Thyroid gland (tissue), 4 donors: ENCODE measurements around the gene SREBF2. TPM values are rescaled to one million over a fixed set of nuclear protein-coding genes. Genes with fewer than 3 reads are reported as not detected.

Experiments used
- DNase-seq, 2 donors: peaks; one replicate each; pipeline ENCODE4 v3.0.0-alpha.2; 2019
- H3K27ac ChIP-seq, 3 donors: fragments of 200-600 bp; sonication (generic); 1 replicate in 2 of 3; 2 replicates in 1 of 3; pipeline ENCODE4 v1.5.1; 2016 to 2019; ENCODE audit warnings: mild to moderate bottlenecking in 1 of 3, moderate library complexity in 1 of 3
- H3K27me3 ChIP-seq: fragments of 200-600 bp; sonication (generic); one replicate; pipeline ENCODE4 v1.5.1; 2019
- H3K36me3 ChIP-seq, 2 donors: fragments of 200-600 bp; sonication (generic); one replicate each; pipeline ENCODE4 v1.5.1; 2016 to 2019
- H3K4me1 ChIP-seq, 2 donors: fragments of 200-600 bp; sonication (generic); one replicate each; pipeline ENCODE4 v1.5.1; 2017 to 2019
- H3K4me3 ChIP-seq, 3 donors: fragments of 200-600 bp; sonication (generic); replicated peaks in 1 of 3; 1 replicate in 2 of 3; 2 replicates in 1 of 3; pipeline ENCODE4 v1.5.1; 2016; ENCODE audit warnings: mild to moderate bottlenecking in 1 of 3
- H3K9me3 ChIP-seq: fragments of 200-600 bp; sonication (generic); one replicate; pipeline ENCODE4 v1.5.1; 2017
- CTCF ChIP-seq, 6 experiments: fragments of 200-600 bp in 3 of 6; fragments of 450-650 bp in 3 of 6; sonication (generic) in 3 of 6; IDR thresholded peaks; one replicate each; pipeline ENCODE4 v1.5.1; 2016 to 2019; ENCODE audit warnings: antibody characterized with exemption in 6 of 6, mild to moderate bottlenecking in 2 of 6, inconsistent platforms in 1 of 6, moderate library complexity in 1 of 6
- POLR2A ChIP-seq, 2 donors: fragments of 450-650 bp; IDR thresholded peaks; one replicate each; pipeline ENCODE4 v1.6.1; 2017; ENCODE audit warnings: antibody characterized with exemption in 2 of 2, mild to moderate bottlenecking in 2 of 2, moderate library complexity in 1 of 2
- WGBS, 2 donors: methylation state at CpG; one replicate each; pipeline ENCODE4 v1.1.5; 2017; 5-methylcytosine and 5-hydroxymethylcytosine counted together
- intact Hi-C: fragments of 100-400 bp; cut with DNase I; formaldehyde crosslinking; loops from one replicate; pipeline ENCODE4 v1.15.1; 2023
- total RNA-seq, 4 donors: library from RNA; depleted of rRNA; stranded (reverse); fragments of >200 nt; gene quantifications; one replicate each; pipeline ENCODE4 v1.2.3, GENCODE V29; 2016

The SREBF2 gene
- total RNA-seq, 4 donors from 2014 or later, result 34.4 to 91.8 (median 63.7) TPM

- Histone ChIP-seq H3K4me3 (peak overlapping the region in 2 of 3 donors; percentile 22 to 31), H3K27ac (no peak overlapping the region), H3K9me3 (no peaks in the 10 kb centered on the region), H3K27me3 (peaks cover 16% of the 10 kb centered on the region), H3K4me1 (peaks cover 10 to 25% of the 10 kb centered on the region in 2 donors), H3K36me3 (no peaks in the 10 kb centered on the region)
- TF ChIP-seq CTCF (IDR thresholded peaks at IDR 0.05) (no peak), POLR2A (IDR thresholded peaks at IDR 0.05) (no peak)
- 6 to 17% methylated on average over 8 to 19 of the region's 62 CpGs for WGBS, 2 donors
- intact Hi-C loops, result no loop called here
- DNase-seq, result peak; percentile 35 to 41
Measured at GRCh38 chr22:41919357-41920224, 86.7 kb downstream of the SREBF2 start.

- no peak for DNase-seq
- WGBS, 2 donors, result 62 to 63% methylated on average over 8 to 16 of the region's 21 CpGs
- TF ChIP-seq POLR2A (IDR thresholded peaks at IDR 0.05) (no peak), CTCF (IDR thresholded peaks at IDR 0.05) (no peak)
- no peak overlapping the region for H3K27ac ChIP-seq
- peaks cover 13% of the 10 kb centered on the region for H3K27me3 ChIP-seq
- no peaks in the 10 kb centered on the region for H3K9me3 ChIP-seq
- H3K36me3 ChIP-seq, result no peaks in the 10 kb centered on the region
- intact Hi-C loops, result no loop called here
- peaks cover 5 to 16% of the 10 kb centered on the region in 2 donors for H3K4me1 ChIP-seq
- peak overlapping the region in 1 of 3 donors; percentile 31 for H3K4me3 ChIP-seq
Measured at GRCh38 chr22:41920271-41920976, 87.5 kb downstream of the SREBF2 start.

GRCh38 chr22:41922328-41922727, 89.4 kb downstream of the SREBF2 start:
- no peaks in the 10 kb centered on the region for H3K9me3 ChIP-seq
- no peak overlapping the region for H3K27ac ChIP-seq
- intact Hi-C loops, result no loop called here
- no peaks in the 10 kb centered on the region for H3K36me3 ChIP-seq
- peaks cover 10% of the 10 kb centered on the region for H3K27me3 ChIP-seq
- no peak overlapping the region for H3K4me3 ChIP-seq
- DNase-seq, result no peak
- WGBS, 2 donors, result 86 to 97% methylated on average over 5 of the region's 5 CpGs
- TF ChIP-seq POLR2A (IDR thresholded peaks at IDR 0.05) (no peak), CTCF (IDR thresholded peaks at IDR 0.05) (no peak)
- peaks cover 5 to 27% of the 10 kb centered on the region in 2 donors for H3K4me1 ChIP-seq

- 88 to 91% methylated on average over 4 of the region's 4 CpGs for WGBS, 2 donors
- Histone ChIP-seq H3K9me3 (no peaks in the 10 kb centered on the region), H3K4me1 (peaks cover 5 to 25% of the 10 kb centered on the region in 2 donors), H3K36me3 (no peaks in the 10 kb centered on the region), H3K27ac (no peak overlapping the region), H3K4me3 (no peak overlapping the region), H3K27me3 (peaks cover 6% of the 10 kb centered on the region)
- intact Hi-C loops, result no loop called here
- no peak for TF ChIP-seq CTCF (IDR thresholded peaks at IDR 0.05)
- no peak for TF ChIP-seq POLR2A (IDR thresholded peaks at IDR 0.05)
- DNase-seq, result no peak
Measured at GRCh38 chr22:41922940-41923594, 90.2 kb downstream of the SREBF2 start.
